Activated T-cell treated with anti-CD3 and anti-CD28 coated beads, Interleukin-2, amount 50 U/mL, for 4 hours (primary cell): ENCODE measurements around the gene SSH3. TPM values are rescaled to one million over a fixed set of nuclear protein-coding genes. Genes with fewer than 3 reads are reported as not detected.
A peak's percentile ranks its signal among the peaks of the same experiment; 100 is the strongest.

Experiments used
- ATAC-seq, 2 donors: fragments of 200-7000 bp; cut with Tn5 transposase; one replicate each; pipeline ENCODE4 v1.10.0; 2021
- DNase-seq: peaks from one replicate; pipeline ENCODE4 v3.0.0-alpha.2; 2020
- H3K27me3 Mint-ChIP-seq: one replicate; pipeline ENCODE4 v1.8.0; 2021; ENCODE audit warnings: low read depth, mixed read lengths
- H3K36me3 Mint-ChIP-seq: one replicate; pipeline ENCODE4 v1.8.0; 2022; ENCODE audit warnings: mixed read lengths; ENCODE audit not compliant: insufficient read depth
- H3K4me1 Mint-ChIP-seq: one replicate; pipeline ENCODE4 v1.8.0; 2021; ENCODE audit warnings: low read depth, mixed read lengths
- H3K4me3 Mint-ChIP-seq: one replicate; pipeline ENCODE4 v1.8.0; 2021; ENCODE audit warnings: mild to moderate bottlenecking, moderate library complexity, mixed read lengths
- H3K9me3 Mint-ChIP-seq: one replicate; pipeline ENCODE4 v1.8.0; 2021; ENCODE audit warnings: mixed read lengths
- total RNA-seq, 3 donors: library from RNA; stranded (reverse); gene quantifications; one replicate each; pipeline ENCODE4 v1.2.1, GENCODE V29; 2021

The SSH3 gene
- total RNA-seq, 3 donors from 2014 or later = 4.8 to 7.2 (median 6.6) TPM

DNA sequence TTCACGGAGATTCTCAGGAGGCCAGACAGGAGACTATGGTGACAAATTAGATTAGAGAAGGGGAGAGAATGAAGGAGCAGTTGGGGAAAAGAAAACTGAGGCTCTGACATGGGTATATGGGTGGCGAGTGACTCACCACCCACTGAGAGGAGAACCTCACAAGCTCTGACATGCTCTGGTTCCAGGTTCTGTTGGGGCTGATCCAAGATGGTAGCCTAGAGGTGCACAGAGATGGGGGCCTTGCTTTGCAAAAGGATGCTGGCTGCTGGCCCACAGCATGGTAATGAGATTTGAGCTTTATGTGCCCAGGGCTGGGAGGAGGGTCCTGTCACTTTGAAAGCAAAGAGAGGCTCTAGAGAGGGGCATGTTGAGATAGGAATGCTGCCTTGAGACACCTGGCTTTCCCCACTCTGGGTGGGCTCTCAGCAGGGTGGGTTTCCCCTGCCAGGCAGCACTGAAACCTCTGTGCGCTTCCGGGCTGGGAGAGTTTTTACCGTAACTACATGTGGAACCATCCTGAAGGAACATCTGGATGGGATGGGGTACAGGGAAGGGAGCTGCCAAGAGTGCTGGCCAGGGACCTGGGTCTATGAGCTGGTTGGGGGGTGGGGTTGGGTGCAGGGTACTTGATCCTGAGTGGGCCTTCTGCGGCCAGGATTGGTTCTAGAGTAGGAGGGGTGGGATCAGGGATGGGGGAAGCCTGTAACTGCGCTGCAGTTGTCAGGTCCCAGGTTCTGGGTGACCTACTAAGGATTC is 38.3 kb upstream of the SSH3 start:
- Mint-ChIP-seq H3K9me3 (no peaks in the 10 kb centered on the region), H3K27me3 (peaks cover 3% of the 10 kb centered on the region), H3K4me3 (peak overlapping the region; percentile 81), H3K36me3 (peaks cover 5% of the 10 kb centered on the region), H3K4me1 (peaks cover 63% of the 10 kb centered on the region)
- ATAC-seq (no peak), DNase-seq (no peak)

GRCh38 chr11:67265633-67266448 is 37.5 kb upstream of the SSH3 start:
- Mint-ChIP-seq H3K9me3 (no peaks in the 10 kb centered on the region), H3K36me3 (peaks cover 5% of the 10 kb centered on the region), H3K4me3 (peak overlapping the region; percentile 81), H3K4me1 (peaks cover 71% of the 10 kb centered on the region), H3K27me3 (peaks cover 3% of the 10 kb centered on the region)
- peak; percentile 76 for DNase-seq
- ATAC-seq = peak; percentile 44 to 51

- Mint-ChIP-seq H3K27me3 (peaks cover 3% of the 10 kb centered on the region), H3K36me3 (peaks cover 5% of the 10 kb centered on the region), H3K4me3 (peak within 1 kb of the TSS; percentile 96), H3K9me3 (no peaks in the 10 kb centered on the region), H3K4me1 (peaks cover 74% of the 10 kb centered on the region)
- DNase-seq (no peak), ATAC-seq (peak; percentile 39 to 46)
Observed at GRCh38 chr11:67266449-67267187, 36.7 kb upstream of the SSH3 start, which contains the start of gene GRK2. GRK2 (plus strand) TSS chr11:67266473; CDS start chr11:67266700, 227 bp downstream.

DNA sequence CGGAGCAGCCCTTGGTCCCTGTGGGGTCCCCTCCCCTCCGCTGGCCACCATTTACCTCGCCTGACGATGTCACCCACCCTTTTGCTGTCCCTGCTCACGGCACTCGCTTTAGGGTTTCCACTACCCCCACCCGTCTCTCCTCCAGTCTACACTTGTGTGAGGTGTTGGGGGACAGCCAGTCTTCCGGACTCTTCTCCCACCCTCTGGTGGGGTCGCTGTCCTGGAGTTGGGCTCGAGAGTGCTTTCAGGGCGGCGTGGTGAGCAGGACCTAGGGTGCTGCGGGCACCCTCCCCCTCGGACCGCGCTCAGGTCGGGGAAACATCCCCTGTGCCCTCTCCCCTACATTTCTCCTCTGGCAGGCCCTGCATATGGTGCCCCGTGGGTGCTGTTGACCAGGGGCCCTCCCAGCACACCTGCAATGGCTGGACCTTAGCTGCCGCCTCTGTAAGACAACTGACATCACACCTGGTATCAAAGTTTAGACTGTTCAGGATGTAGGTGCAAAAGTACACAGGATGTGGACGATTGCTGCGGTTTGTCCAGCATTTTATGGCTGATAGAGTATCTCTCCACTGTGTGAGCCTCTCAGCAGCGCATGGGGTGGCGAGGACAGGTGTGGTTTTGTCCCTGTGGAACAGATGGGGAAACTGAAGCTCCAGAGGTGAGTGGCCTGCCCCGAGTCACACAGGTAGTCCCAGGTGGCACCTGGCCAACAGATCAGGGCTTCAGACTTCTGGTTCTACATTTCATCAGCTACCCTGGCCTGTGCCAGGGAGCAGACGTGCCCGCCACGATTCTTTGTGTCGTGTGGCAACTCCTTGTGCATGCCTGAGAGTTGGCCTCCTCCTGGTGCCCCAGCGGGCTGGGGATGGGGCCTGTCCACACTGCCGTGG is 35.9 kb upstream of the SSH3 start:
- ATAC-seq = no peak
- H3K9me3 Mint-ChIP-seq = no peaks in the 10 kb centered on the region
- H3K4me1 Mint-ChIP-seq = peaks cover 77% of the 10 kb centered on the region
- H3K27me3 Mint-ChIP-seq = no peaks in the 10 kb centered on the region
- H3K36me3 Mint-ChIP-seq = peaks cover 5% of the 10 kb centered on the region
- peak overlapping the region; percentile 96 for H3K4me3 Mint-ChIP-seq
- no peak for DNase-seq

- Mint-ChIP-seq H3K9me3 (no peaks in the 10 kb centered on the region), H3K27me3 (no peaks in the 10 kb centered on the region), H3K4me1 (peaks cover 77% of the 10 kb centered on the region), H3K4me3 (peak overlapping the region; percentile 96), H3K36me3 (peaks cover 5% of the 10 kb centered on the region)
- peak; percentile 36 for DNase-seq
- peak; percentile 42 to 47 for ATAC-seq
Observed at GRCh38 chr11:67268081-67268961, 35.0 kb upstream of the SSH3 start.

DNA sequence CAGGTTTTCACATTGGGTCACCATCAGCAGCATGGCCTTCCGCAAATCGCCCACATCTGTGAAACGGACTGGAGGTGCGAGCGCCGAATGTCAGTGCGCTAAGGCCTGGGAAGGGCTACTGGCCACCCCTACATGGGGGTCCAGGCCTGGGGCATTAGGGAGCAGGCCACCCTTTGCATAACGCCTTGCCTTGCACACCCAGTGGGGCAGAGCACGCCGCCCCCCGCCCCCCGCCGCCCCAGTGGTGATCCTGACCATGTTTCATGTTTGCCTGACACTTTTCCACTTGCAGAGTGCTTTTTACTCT is 34.4 kb upstream of the SSH3 start:
- H3K4me1 Mint-ChIP-seq = peaks cover 81% of the 10 kb centered on the region
- DNase-seq (no peak), ATAC-seq (no peak)
- no peaks in the 10 kb centered on the region for H3K27me3 Mint-ChIP-seq
- peak overlapping the region; percentile 96 for H3K4me3 Mint-ChIP-seq
- peaks cover 5% of the 10 kb centered on the region for H3K36me3 Mint-ChIP-seq
- H3K9me3 Mint-ChIP-seq = no peaks in the 10 kb centered on the region

- ATAC-seq = no peak
Observed at GRCh38 chr11:67269401-67270255, 33.7 kb upstream of the SSH3 start.

DNA sequence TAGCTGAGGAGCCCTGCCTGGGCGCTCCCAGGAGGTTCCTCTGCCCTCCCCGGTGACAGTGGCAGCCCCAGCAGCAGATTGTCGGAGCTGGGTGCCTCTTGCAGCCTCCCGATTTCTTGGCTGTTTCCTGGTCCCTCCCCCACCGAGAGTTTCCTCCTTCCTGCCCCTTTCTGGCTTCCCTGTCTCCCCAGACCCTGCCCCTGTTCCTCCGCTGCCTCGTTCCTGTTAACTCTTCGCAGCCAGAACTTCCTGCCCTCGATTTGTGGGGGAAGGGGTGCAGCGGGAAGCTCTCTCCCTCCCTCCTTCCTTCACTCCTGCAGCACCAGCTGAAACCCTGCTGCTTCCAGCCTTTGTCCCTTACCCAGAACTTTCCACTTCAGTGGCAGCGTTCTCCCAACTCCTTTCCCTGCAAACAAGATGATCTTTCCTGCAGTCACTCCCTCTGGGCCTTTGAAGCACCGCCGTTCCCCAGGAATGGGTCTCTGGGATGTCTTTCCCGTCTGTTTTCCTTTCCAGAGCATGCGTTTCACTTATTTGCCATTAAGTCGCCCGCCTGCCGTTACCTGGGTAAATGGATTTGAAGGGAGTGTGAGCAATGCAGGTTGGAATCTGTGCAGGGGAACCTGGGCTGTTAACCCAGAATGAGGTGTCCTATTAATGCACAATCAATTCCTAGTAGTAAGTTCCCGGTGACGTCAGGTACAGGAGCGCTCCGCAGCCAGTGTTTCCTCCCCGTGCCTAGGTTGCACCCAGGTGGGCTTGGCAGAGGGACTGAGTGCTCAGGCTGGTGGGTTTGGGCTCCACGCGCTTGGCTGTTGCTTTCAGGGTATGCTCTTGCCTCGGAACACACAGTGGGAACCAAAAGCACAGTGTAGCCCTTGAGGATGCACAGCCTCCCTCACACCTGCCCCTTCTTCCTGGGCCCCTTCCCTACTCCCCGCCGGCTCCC is 32.8 kb upstream of the SSH3 start:
- ATAC-seq = no peak
- H3K4me3 Mint-ChIP-seq = peak overlapping the region; percentile 96
- H3K36me3 Mint-ChIP-seq = peaks cover 5% of the 10 kb centered on the region
- no peak for DNase-seq
- H3K9me3 Mint-ChIP-seq = no peaks in the 10 kb centered on the region
- no peaks in the 10 kb centered on the region for H3K27me3 Mint-ChIP-seq
- peaks cover 84% of the 10 kb centered on the region for H3K4me1 Mint-ChIP-seq

More at GRCh38 chr11:67269401-67270255, 33.7 kb upstream of the SSH3 start:
- peak overlapping the region; percentile 96 for H3K4me3 Mint-ChIP-seq
- peaks cover 83% of the 10 kb centered on the region for H3K4me1 Mint-ChIP-seq
- no peaks in the 10 kb centered on the region for H3K27me3 Mint-ChIP-seq
- DNase-seq = no peak
- H3K9me3 Mint-ChIP-seq = no peaks in the 10 kb centered on the region
- H3K36me3 Mint-ChIP-seq = peaks cover 5% of the 10 kb centered on the region

- peak overlapping the region; percentile 96 for H3K4me3 Mint-ChIP-seq
- ATAC-seq (no peak), DNase-seq (no peak)
- H3K9me3 Mint-ChIP-seq = no peaks in the 10 kb centered on the region
- peaks cover 5% of the 10 kb centered on the region for H3K36me3 Mint-ChIP-seq
- peaks cover 85% of the 10 kb centered on the region for H3K4me1 Mint-ChIP-seq
- no peaks in the 10 kb centered on the region for H3K27me3 Mint-ChIP-seq
Observed at GRCh38 chr11:67271205-67271540, 32.2 kb upstream of the SSH3 start.

DNA sequence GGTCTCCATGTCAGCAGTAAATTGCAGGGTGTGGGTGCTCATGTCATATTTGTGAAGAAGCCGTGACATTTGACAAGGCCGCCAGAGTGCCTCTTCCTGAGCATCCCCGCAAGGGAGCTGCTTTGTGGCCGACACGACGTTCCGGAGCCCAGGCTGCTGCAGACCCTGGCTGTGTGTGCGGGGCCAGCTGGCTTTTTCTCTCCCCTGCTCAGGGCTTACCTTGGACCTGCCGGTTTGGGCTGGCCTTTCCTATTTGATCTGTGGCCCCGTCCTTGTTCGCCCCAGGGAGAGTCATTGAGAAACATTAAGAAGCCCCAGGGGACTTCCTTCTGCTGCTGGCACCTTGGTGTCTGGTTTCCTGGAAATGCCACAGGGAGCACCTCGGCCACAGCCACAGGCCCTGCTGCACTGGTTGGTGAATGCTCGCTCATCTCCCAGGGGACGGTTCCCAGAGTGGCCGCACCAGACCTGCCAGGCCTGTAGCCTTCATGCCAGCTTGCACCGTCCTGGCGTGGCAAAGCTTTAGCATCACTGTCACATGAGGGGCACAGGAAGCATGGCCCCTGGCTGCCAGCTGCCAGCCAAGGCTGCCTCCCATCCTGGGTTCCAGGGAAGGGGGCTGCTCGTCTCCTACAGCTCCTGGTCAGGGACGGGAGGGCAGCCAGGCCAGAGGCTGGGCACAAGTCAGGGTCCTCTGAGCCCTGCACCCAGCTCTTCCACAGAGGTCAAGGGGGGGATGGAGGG is 31.6 kb upstream of the SSH3 start:
- H3K4me3 Mint-ChIP-seq = peak overlapping the region; percentile 96
- peaks cover 90% of the 10 kb centered on the region for H3K4me1 Mint-ChIP-seq
- no peaks in the 10 kb centered on the region for H3K9me3 Mint-ChIP-seq
- peaks cover 6% of the 10 kb centered on the region for H3K36me3 Mint-ChIP-seq
- peak; percentile 40 for DNase-seq
- ATAC-seq = peak; percentile 28 to 36
- no peaks in the 10 kb centered on the region for H3K27me3 Mint-ChIP-seq
